K562 (cell line): ENCODE data around the gene SLCO2A1. TPM values are rescaled to one million over a fixed set of nuclear protein-coding genes. Genes with fewer than 3 reads are reported as not detected.

Source experiments
- ATAC-seq: fragments of 200-7000 bp; cut with Tn5 transposase; 3 replicates; pipeline ENCODE4 v1.9.1; 2020; ENCODE audit warnings: moderate library complexity
- BruUV-seq: library from RNA; stranded (reverse); fragments of 400-500 nt; replicated peaks from 2 replicates; lab custom pipeline; 2021; lab: Mats Ljungman, UMichigan
- CTCF ChIA-PET: fragments of 300-600 bp; formaldehyde crosslinking; extraction: SDS; loops from one replicate; lab custom pipeline; 2021; ENCODE audit warnings: low intra/inter-chr PET ratio; lab: Yijun Ruan, JAX
- POLR2A ChIA-PET: fragments of 300-600, 350-650 bp; sonication (Branson Sonifier 250); formaldehyde crosslinking; extraction: SDS; loops from one replicate; lab custom pipeline; 2021; ENCODE audit warnings: antibody characterized with exemption, inconsistent platforms; lab: Yijun Ruan, JAX
- DNase-seq, 4 experiments: peaks; one replicate each; pipeline versions ENCODE4 v3.0.0 to v3.0.0-alpha.2; 2011 to 2018; ENCODE audit warnings: low spot score in 3 of 4, mixed read lengths in 3 of 4; ENCODE audit errors: extremely low read depth in 1 of 4
- FAIRE-seq: peaks from 2 replicates; lab custom pipeline; 2011; peaks lifted over from hg19 to GRCh38; lab: Jason Lieb, UNC
- H2AFZ ChIP-seq: 2 replicates; pipeline ENCODE4 v1.6.0; 2011; ENCODE audit warnings: low read depth, low read length, control low read depth, inconsistent platforms
- H3K27ac ChIP-seq: fragments of 200-600 bp; 3 replicates; pipeline ENCODE4 v1.8.0; 2011; ENCODE audit warnings: low read depth, mild to moderate bottlenecking, control low read depth, inconsistent platforms, low read length, moderate library complexity, mixed read lengths; ENCODE audit errors: extremely low read depth
- H3K27me3 ChIP-seq, 2 experiments: fragments of 300-600 bp in 1 of 2; 2 replicates in 1 of 2; 3 replicates in 1 of 2; pipeline versions ENCODE4 v1.6.0 to v1.8.0; 2011; ENCODE audit warnings: inconsistent platforms in 2 of 2, low read length in 2 of 2, mild to moderate bottlenecking in 1 of 2, mixed read lengths in 1 of 2, moderate library complexity in 1 of 2; ENCODE audit not compliant: control insufficient read depth in 2 of 2, insufficient read depth in 2 of 2
- H3K36me3 ChIP-seq: fragments of 300-600 bp; 3 replicates; pipeline ENCODE4 v1.8.0; 2011; ENCODE audit warnings: mild to moderate bottlenecking, low read length, inconsistent platforms; ENCODE audit not compliant: control insufficient read depth, insufficient read depth
- H3K4me1 ChIP-seq, 2 experiments: fragments of 200-600 bp in 1 of 2; replicated peaks in 1 of 2; 2 replicates in 1 of 2; 3 replicates in 1 of 2; pipeline versions ENCODE4 v1.5.1 to v1.8.0; 2011; ENCODE audit warnings: inconsistent platforms in 2 of 2, low read length in 2 of 2, mild to moderate bottlenecking in 1 of 2, mixed read lengths in 1 of 2, moderate library complexity in 1 of 2; ENCODE audit not compliant: control insufficient read depth in 2 of 2, insufficient read depth in 2 of 2
- H3K4me2 ChIP-seq: 2 replicates; pipeline ENCODE4 v1.6.1; 2011; ENCODE audit warnings: low read length, control low read depth, inconsistent platforms, mixed read lengths; ENCODE audit not compliant: insufficient read depth
- H3K4me3 ChIP-seq: fragments of 200-600 bp; sonication (generic), shearing (Covaris generic); 2 replicates; pipeline ENCODE4 v1.5.1; 2016; ENCODE audit warnings: control low read depth, inconsistent platforms
- H3K79me2 ChIP-seq: fragments of 200-600 bp; 3 replicates; pipeline ENCODE4 v1.8.0; 2011; ENCODE audit warnings: low read length, inconsistent platforms; ENCODE audit not compliant: control insufficient read depth, insufficient read depth
- H3K9ac ChIP-seq, 2 experiments: 2 replicates each; pipeline versions ENCODE4 v1.6.0 to v1.6.1; 2011; ENCODE audit warnings: low read depth in 2 of 2, low read length in 2 of 2, control low read depth in 1 of 2, inconsistent platforms in 1 of 2, mild to moderate bottlenecking in 1 of 2, mixed read lengths in 1 of 2; ENCODE audit not compliant: insufficient read depth in 1 of 2
- H3K9me1 ChIP-seq: one replicate; pipeline ENCODE4 v1.6.0; 2011; ENCODE audit warnings: inconsistent platforms, mild to moderate bottlenecking, low read length, moderate library complexity; ENCODE audit not compliant: control insufficient read depth, insufficient read depth
- H3K9me3 ChIP-seq: replicated peaks from 2 replicates; pipeline ENCODE4 v1.5.1; 2011; ENCODE audit warnings: low read depth, low read length, inconsistent platforms; ENCODE audit not compliant: control insufficient read depth, insufficient read depth
- H4K20me1 ChIP-seq: replicated peaks from 2 replicates; pipeline ENCODE4 v1.6.1; 2011; ENCODE audit warnings: low read length, inconsistent platforms, mixed read lengths; ENCODE audit not compliant: control insufficient read depth, insufficient read depth
- ADNP ChIP-seq: fragments of 200-800 bp; sonication (Bioruptor generic); IDR thresholded peaks from 2 replicates; pipeline ENCODE4 v1.6.1; 2016; ENCODE audit warnings: missing genetic modification characterization, missing compliant biosample characterization
- ATF3 ChIP-seq, 2 experiments: fragments of 450-650 bp in 1 of 2; sonication (generic) in 1 of 2; formaldehyde crosslinking in 1 of 2; IDR thresholded peaks in 1 of 2; conservative IDR thresholded peaks in 1 of 2; 2 replicates each; pipeline versions ENCODE4 v1.6.1 to v1.8.1; 2016 to 2023; ENCODE audit warnings: mild to moderate bottlenecking in 2 of 2, moderate library complexity in 2 of 2, inconsistent platforms in 1 of 2, missing genetic modification reagents in 1 of 2
- HNRNPUL1 ChIP-seq: fragments of 200-400 bp; formaldehyde crosslinking; IDR thresholded peaks from 2 replicates; pipeline ENCODE4 v1.6.1; 2017; ENCODE audit warnings: low read length
- MAFG ChIP-seq: fragments of 450-650 bp; conservative IDR thresholded peaks from 2 replicates; pipeline ENCODE4 v1.6.1; 2016; ENCODE audit warnings: missing genetic modification characterization, missing compliant biosample characterization
- POLR2G ChIP-seq: fragments of 200-400 bp; formaldehyde crosslinking; IDR thresholded peaks from 2 replicates; pipeline ENCODE4 v1.6.1; 2017; ENCODE audit warnings: low read depth, mild to moderate bottlenecking, antibody characterized with exemption, low read length, moderate library complexity
- TAF7 ChIP-seq: fragments of 450-650 bp; IDR thresholded peaks from 2 replicates; pipeline ENCODE4 v1.6.1; 2016; ENCODE audit warnings: missing genetic modification characterization, missing compliant biosample characterization
- ZHX1 ChIP-seq: fragments of 150-350 bp; conservative IDR thresholded peaks from 2 replicates; pipeline ENCODE4 v1.6.1; 2014; ENCODE audit warnings: low read length
- ZNF347 ChIP-seq: fragments of 450-650 bp; formaldehyde crosslinking; IDR thresholded peaks from 2 replicates; pipeline ENCODE4 v1.4.0; 2020; ENCODE audit warnings: low read depth, mild to moderate bottlenecking, moderate library complexity
- ZNF655 ChIP-seq: fragments of 250-450 bp; sonication (Bioruptor Pico); IDR thresholded peaks from 2 replicates; pipeline ENCODE4 v1.5.0; 2021
- WGBS: fragments of 100-300 bp; shearing (Covaris generic); methylation state at CpG from one replicate; pipeline ENCODE4 v1.1.6; 2016; ENCODE audit warnings: low coverage, mixed read lengths; ENCODE audit not compliant: insufficient coverage; ENCODE audit errors: missing lambda C conversion rate; 5-methylcytosine and 5-hydroxymethylcytosine counted together
- in situ Hi-C: fragments of 300-500 bp; cut with MboI; formaldehyde crosslinking; loops from 4 replicates; pipeline ENCODE4 v1.15.0; 2018; ENCODE audit warnings: inconsistent platforms, mixed read lengths
- intact Hi-C: fragments of 100-400 bp; cut with micrococcal nuclease; formaldehyde crosslinking; loops from 2 replicates; pipeline ENCODE4 v1.14.2; 2022
- polyA plus RNA-seq, 8 experiments: library from polyadenylated mRNA; depleted of rRNA in 4 of 8; stranded (reverse) in 5 of 8; unstranded in 3 of 8; fragments of >200 nt; fragmentation: Nextera tagmentation in 2 of 8; fragmentation: Illumina TruSeq in 1 of 8; extraction: Ambion mirVana in 2 of 8; extraction: Trizol in 1 of 8; gene quantifications; 2 replicates each; pipeline versions ENCODE4 v1.2.1 to v1.2.3, GENCODE V29; 2011 to 2014; ENCODE audit warnings: inconsistent platforms in 1 of 8, missing spikeins in 1 of 8
- total RNA-seq, 7 experiments: library from RNA; depleted of rRNA in 6 of 7; stranded (reverse); fragments of >200 nt in 6 of 7; fragmentation: Illumina TruSeq in 2 of 7; extraction: Trizol in 2 of 7; gene quantifications; 2 replicates each; pipeline versions ENCODE4 v1.2.1 to v1.2.3, GENCODE V29; 2011 to 2021; ENCODE audit warnings: low replicate concordance in 1 of 7

Gene SLCO2A1
- total and polyA plus RNA-seq, 9 of the 15 experiments (the other 6 are each of a cell fraction or from before 2014, with no cell fraction given) = 0.16 to 1.0 TPM; not detected in 7

GRCh38 chr3:133979553-133979952 lies 50.2 kb downstream of the SLCO2A1 start (continued):
- TF ChIP-seq POLR2G = no peak
- TF ChIP-seq ZHX1 = no peak
- no peak for TF ChIP-seq ADNP (tag)
- TF ChIP-seq ZNF655 (CRISPR knock-in tag) = no peak
- TF ChIP-seq ZNF347 = no peak
- TF ChIP-seq HNRNPUL1 = no peak
- TF ChIP-seq MAFG (tag) = no peak

GRCh38 chr3:133977568-133977967 lies 52.2 kb downstream of the SLCO2A1 start:
- intact Hi-C loops = no loop called here

More at GRCh38 chr3:133977568-133977967, 52.2 kb downstream of the SLCO2A1 start:
- no peak for TF ChIP-seq TAF7 (tag)
- TF ChIP-seq ATF3 (IDR thresholded peaks at IDR 0.05) = no peak
- no peak for TF ChIP-seq ATF3 (CRISPR knock-in tag; conservative IDR thresholded peaks at IDR 0.05)
- DNase-seq = no peak
- FAIRE-seq = no peak
- Histone ChIP-seq H3K9me1 (no peaks in the 10 kb centered on the region), H3K9ac (no peak overlapping the region), H4K20me1 (no peaks in the 10 kb centered on the region; the same call in 1 of the 2 replicates), H3K4me2 (no peak overlapping the region), H3K27me3 (0 out of 5 replicates have a peak, but pooled peaks cover 0 to 6% of the 10 kb centered on the region in 2 experiments), H2AFZ (no peak overlapping the region), H3K4me1 (no peaks in the 10 kb centered on the region), H3K36me3 (no peaks in the 10 kb centered on the region), H3K9me3 (no peaks in the 10 kb centered on the region), H3K79me2 (no peaks in the 10 kb centered on the region), H3K27ac (no peak overlapping the region), H3K4me3 (no peak overlapping the region)
- in situ Hi-C loops = no loop called here
- BruUV-seq = no TSS peak
- ChIA-PET CTCF (no interaction called here), POLR2A (no interaction called here)
- WGBS = 7% methylated on average over 3 of the region's 4 CpGs
- ATAC-seq = no peak
